T follicular helper cell (primary cell): ENCODE data around the gene DLGAP5.
A peak's percentile ranks its signal among the peaks of the same experiment; 100 is the strongest.

Experiments
- DNase-seq: peaks from one replicate; pipeline ENCODE4 v3.0.0-alpha.2; 2020; ENCODE audit warnings: low read depth
- total RNA-seq, 2 experiments: gene quantifications; one replicate each; lab custom pipeline; 2026; lab: John Stamatoyannopoulos, UW

The DLGAP5 gene
- 0 to 1.0 reads per million in 2 experiments for total RNA-seq

GRCh38 chr14:55191203-55192053 is at the start of gene DLGAP5:
Gene DLGAP5, minus strand, starts transcription at chr14:55191585. Its CDS starts 2,406 bp downstream, at chr14:55189179.
- DNase-seq = peak; percentile 86

GRCh38 chr14:55240526-55241178 is 49.3 kb upstream of the DLGAP5 start:
- DNase-seq = no peak

GRCh38 chr14:55239320-55239719 is 47.9 kb upstream of the DLGAP5 start:
- no peak for DNase-seq

GRCh38 chr14:55238019-55238680 is 46.8 kb upstream of the DLGAP5 start:
- no peak for DNase-seq

GRCh38 chr14:55233591-55233990 is 42.2 kb upstream of the DLGAP5 start:
- DNase-seq = no peak

- no peak for DNase-seq
Measured at GRCh38 chr14:55228261-55228660, 36.9 kb upstream of the DLGAP5 start.

- no peak for DNase-seq
Measured at GRCh38 chr14:55223364-55223763, 32.0 kb upstream of the DLGAP5 start.

GRCh38 chr14:55221968-55222367 is 30.6 kb upstream of the DLGAP5 start:
- DNase-seq = no peak

- no peak for DNase-seq
Measured at GRCh38 chr14:55221186-55221585, 29.8 kb upstream of the DLGAP5 start.

GRCh38 chr14:55220230-55220629 is 28.8 kb upstream of the DLGAP5 start:
- DNase-seq = no peak

GRCh38 chr14:55212634-55213033 is 21.2 kb upstream of the DLGAP5 start:
- DNase-seq = no peak

- no peak for DNase-seq
Measured at GRCh38 chr14:55207832-55208231, 16.4 kb upstream of the DLGAP5 start.

- DNase-seq = no peak
Measured at GRCh38 chr14:55206175-55206693, 14.8 kb upstream of the DLGAP5 start.

- no peak for DNase-seq
Measured at GRCh38 chr14:55201219-55202101, 10.1 kb upstream of the DLGAP5 start.

GRCh38 chr14:55200651-55201050 is 9.3 kb upstream of the DLGAP5 start:
- no peak for DNase-seq

GRCh38 chr14:55198749-55199148 is 7.4 kb upstream of the DLGAP5 start:
- DNase-seq = no peak

GRCh38 chr14:55194656-55195355 is 3.4 kb upstream of the DLGAP5 start:
- DNase-seq = no peak

GRCh38 chr14:55192054-55192621 is 753 bp upstream of the DLGAP5 start:
- DNase-seq = no peak

GRCh38 chr14:55190906-55191202 is 531 bp downstream of the DLGAP5 start:
- no peak for DNase-seq

GRCh38 chr14:55188686-55189295 is 2.6 kb downstream of the DLGAP5 start:
- no peak for DNase-seq
